Mesendoderm (in vitro differentiated cells): ENCODE results near the gene BSX.

Experiments used
- DNase-seq: peaks from one replicate; pipeline ENCODE4 v3.0.0; 2013
- H2AK5ac ChIP-seq: 2 replicates; pipeline ENCODE4 v1.6.1; 2013; ENCODE audit warnings: low read length, inconsistent platforms
- H2BK120ac ChIP-seq: 2 replicates; pipeline ENCODE4 v1.6.1; 2013; ENCODE audit warnings: low read depth, mild to moderate bottlenecking, low read length, moderate library complexity, mixed read lengths
- H2BK15ac ChIP-seq: replicated peaks from 2 replicates; pipeline ENCODE4 v1.6.1; 2013; ENCODE audit warnings: low read depth, mild to moderate bottlenecking, moderate library complexity
- H2BK5ac ChIP-seq: 2 replicates; pipeline ENCODE4 v1.6.1; 2013; ENCODE audit warnings: low read length, inconsistent platforms
- H3K18ac ChIP-seq: 2 replicates; pipeline ENCODE4 v1.6.1; 2013; ENCODE audit warnings: mild to moderate bottlenecking, low read length, mixed read lengths
- H3K23ac ChIP-seq: one replicate; pipeline ENCODE4 v1.6.1; 2013; ENCODE audit warnings: low read length
- H3K27ac ChIP-seq: 2 replicates; pipeline ENCODE4 v1.5.1; 2013; ENCODE audit warnings: low read depth, mild to moderate bottlenecking, inconsistent platforms, low read length, moderate library complexity
- H3K27me3 ChIP-seq: 2 replicates; pipeline ENCODE4 v1.6.1; 2013; ENCODE audit warnings: low read length, control low read depth, mild to moderate bottlenecking, inconsistent platforms; ENCODE audit not compliant: insufficient read depth, poor library complexity
- H3K36me3 ChIP-seq: 2 replicates; pipeline ENCODE4 v1.6.1; 2013; ENCODE audit warnings: low read length, inconsistent platforms; ENCODE audit not compliant: control insufficient read depth, insufficient read depth
- H3K4ac ChIP-seq: one replicate; pipeline ENCODE4 v1.6.1; 2013; ENCODE audit warnings: low read depth, mild to moderate bottlenecking, low read length, moderate library complexity
- H3K4me1 ChIP-seq: 2 replicates; pipeline ENCODE4 v1.6.1; 2013; ENCODE audit warnings: low read depth, low read length, inconsistent platforms; ENCODE audit not compliant: control insufficient read depth
- H3K4me2 ChIP-seq: 2 replicates; pipeline ENCODE4 v1.6.1; 2013; ENCODE audit warnings: low read length
- H3K4me3 ChIP-seq: 2 replicates; pipeline ENCODE4 v1.5.1; 2013; ENCODE audit warnings: mild to moderate bottlenecking, low read length
- H3K56ac ChIP-seq: one replicate; pipeline ENCODE4 v1.6.1; 2013; ENCODE audit warnings: low read length
- H3K79me1 ChIP-seq: 2 replicates; pipeline ENCODE4 v1.6.1; 2013; ENCODE audit warnings: low read length, inconsistent platforms
- H3K79me2 ChIP-seq: 2 replicates; pipeline ENCODE4 v1.6.1; 2013; ENCODE audit warnings: mild to moderate bottlenecking, low read length; ENCODE audit not compliant: control insufficient read depth, insufficient read depth
- H3K9ac ChIP-seq: 2 replicates; pipeline ENCODE4 v1.6.1; 2013; ENCODE audit warnings: low read length, inconsistent platforms
- H4K5ac ChIP-seq: one replicate; pipeline ENCODE4 v1.6.1; 2013; ENCODE audit warnings: low read length
- H4K8ac ChIP-seq: one replicate; pipeline ENCODE4 v1.6.1; 2013; ENCODE audit warnings: low read depth, mild to moderate bottlenecking, control low read depth, low read length, moderate library complexity
- WGBS: extraction: QIAGEN DNeasy Blood & Tissue Kit; methylation state at CpG from one replicate; pipeline ENCODE4 v1.1.7; 2013; ENCODE audit warnings: low lambda C conversion rate, missing lambda C conversion rate; ENCODE audit not compliant: insufficient coverage; ENCODE audit errors: extremely low coverage; 5-methylcytosine and 5-hydroxymethylcytosine counted together

BSX gene

GRCh38 chr11:122938557-122938956 is 43.1 kb downstream of the BSX start:
- Histone ChIP-seq H2BK5ac (no peak overlapping the region), H3K23ac (no peak overlapping the region), H2AK5ac (no peak overlapping the region), H3K27me3 (no peaks in the 10 kb centered on the region), H3K4me2 (no peak overlapping the region), H3K79me1 (no peaks in the 10 kb centered on the region), H3K27ac (no peak overlapping the region), H3K4ac (no peak overlapping the region), H4K5ac (no peak overlapping the region), H4K8ac (no peak overlapping the region), H3K36me3 (no peaks in the 10 kb centered on the region), H3K79me2 (no peaks in the 10 kb centered on the region), H3K56ac (no peak overlapping the region), H3K4me3 (no peak overlapping the region), H2BK15ac (no peak overlapping the region), H3K9ac (no peak overlapping the region), H2BK120ac (no peak overlapping the region), H3K4me1 (no peaks in the 10 kb centered on the region), H3K18ac (no peak overlapping the region)
- no CpG with 5 or more reads among the region's 2 CpGs for WGBS
- no peak for DNase-seq

DNA sequence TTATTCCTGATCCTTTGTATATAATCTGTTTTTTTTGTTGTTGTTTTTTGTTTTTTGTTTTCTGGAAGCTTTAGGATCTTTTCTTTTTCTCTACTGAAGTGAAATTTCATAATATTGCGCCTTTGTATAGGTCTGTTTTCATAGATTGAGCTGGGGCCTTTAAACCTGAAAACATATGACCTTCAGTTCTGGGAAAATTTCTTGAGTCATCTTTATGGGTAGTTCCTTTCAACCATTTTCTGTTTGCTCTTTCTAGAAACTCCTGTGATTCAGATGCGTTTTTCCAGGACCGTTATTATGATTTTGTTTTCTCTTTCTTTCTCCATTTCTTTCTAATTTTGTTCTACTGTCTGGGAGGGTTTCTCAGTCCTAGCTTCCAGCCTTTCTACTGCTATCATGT is 43.7 kb downstream of the BSX start:
- no peak overlapping the region for H3K27ac ChIP-seq
- no peak overlapping the region for H2BK120ac ChIP-seq
- H3K27me3 ChIP-seq, result no peaks in the 10 kb centered on the region
- no peak for DNase-seq
- H3K18ac ChIP-seq, result no peak overlapping the region
- no peak overlapping the region for H2AK5ac ChIP-seq
- H3K79me2 ChIP-seq, result no peaks in the 10 kb centered on the region
- no peaks in the 10 kb centered on the region for H3K4me1 ChIP-seq
- no peak overlapping the region for H3K9ac ChIP-seq
- no peak overlapping the region for H3K56ac ChIP-seq
- H4K8ac ChIP-seq, result no peak overlapping the region
- H2BK15ac ChIP-seq, result no peak overlapping the region
- H3K4me2 ChIP-seq, result no peak overlapping the region
- no peak overlapping the region for H3K23ac ChIP-seq
- whole genome bisulfite sequencing, result no CpG with 5 or more reads among the region's 3 CpGs
- H2BK5ac ChIP-seq, result no peak overlapping the region
- no peak overlapping the region for H4K5ac ChIP-seq
- no peak overlapping the region for H3K4ac ChIP-seq
- H3K4me3 ChIP-seq, result no peak overlapping the region
- H3K79me1 ChIP-seq, result no peaks in the 10 kb centered on the region
- no peaks in the 10 kb centered on the region for H3K36me3 ChIP-seq

- no peak overlapping the region for H3K56ac ChIP-seq
- no peaks in the 10 kb centered on the region for H3K79me1 ChIP-seq
- no peak overlapping the region for H2AK5ac ChIP-seq
- H3K18ac ChIP-seq, result no peak overlapping the region
- H3K79me2 ChIP-seq, result no peaks in the 10 kb centered on the region
- H4K8ac ChIP-seq, result no peak overlapping the region
- H3K27me3 ChIP-seq, result no peaks in the 10 kb centered on the region
- no peak overlapping the region for H3K4ac ChIP-seq
- no peak overlapping the region for H4K5ac ChIP-seq
- H3K4me2 ChIP-seq, result no peak overlapping the region
- no peak overlapping the region for H3K9ac ChIP-seq
- DNase-seq, result no peak
- no peak overlapping the region for H3K27ac ChIP-seq
- H3K4me1 ChIP-seq, result no peaks in the 10 kb centered on the region
- no CpG with 5 or more reads among the region's 2 CpGs for WGBS
- no peaks in the 10 kb centered on the region for H3K36me3 ChIP-seq
- no peak overlapping the region for H2BK5ac ChIP-seq
- no peak overlapping the region for H2BK15ac ChIP-seq
- no peak overlapping the region for H3K23ac ChIP-seq
- no peak overlapping the region for H3K4me3 ChIP-seq
- H2BK120ac ChIP-seq, result no peak overlapping the region
Observed at GRCh38 chr11:122933416-122933815, 48.2 kb downstream of the BSX start.

DNA sequence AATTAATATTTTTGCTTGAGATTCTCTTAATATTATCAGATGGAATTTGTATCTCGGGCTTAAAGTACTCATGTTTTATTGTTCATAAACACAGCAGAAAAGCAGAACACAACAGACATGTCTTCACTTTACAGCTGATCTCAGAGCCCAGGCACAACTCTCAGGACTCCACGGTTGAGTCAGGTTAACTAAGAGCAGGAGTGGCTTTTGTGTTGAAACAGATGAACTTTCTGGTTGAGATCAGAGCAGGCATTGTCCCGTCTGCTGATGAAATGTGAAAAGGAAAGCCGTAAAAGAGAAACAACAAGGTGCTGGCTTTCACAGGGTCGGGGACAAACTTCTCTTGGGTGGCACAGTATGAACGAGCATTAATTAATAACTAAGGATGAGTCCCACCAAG is 50.1 kb downstream of the BSX start:
- no peak overlapping the region for H2BK5ac ChIP-seq
- H2AK5ac ChIP-seq, result no peak overlapping the region
- H3K27me3 ChIP-seq, result no peaks in the 10 kb centered on the region
- no peak overlapping the region for H3K4me2 ChIP-seq
- H4K5ac ChIP-seq, result no peak overlapping the region
- no peaks in the 10 kb centered on the region for H3K36me3 ChIP-seq
- no peaks in the 10 kb centered on the region for H3K79me2 ChIP-seq
- no peak overlapping the region for H3K56ac ChIP-seq
- no peak overlapping the region for H3K4ac ChIP-seq
- no peak overlapping the region for H3K27ac ChIP-seq
- no peaks in the 10 kb centered on the region for H3K4me1 ChIP-seq
- H3K9ac ChIP-seq, result no peak overlapping the region
- H3K79me1 ChIP-seq, result no peaks in the 10 kb centered on the region
- H3K23ac ChIP-seq, result no peak overlapping the region
- H2BK15ac ChIP-seq, result no peak overlapping the region
- H4K8ac ChIP-seq, result no peak overlapping the region
- DNase-seq, result no peak
- no peak overlapping the region for H3K18ac ChIP-seq
- H2BK120ac ChIP-seq, result no peak overlapping the region
- no peak overlapping the region for H3K4me3 ChIP-seq
- WGBS, result no CpG with 5 or more reads among the region's 6 CpGs
